Tibial nerve (tissue), 4 donors: ENCODE data around the gene PRKG1. TPM values are rescaled to one million over a fixed set of nuclear protein-coding genes. Genes with fewer than 3 reads are reported as not detected.

Source experiments
- DNase-seq, 2 donors: peaks; one replicate each; pipeline ENCODE4 v3.0.0-alpha.2; 2019; ENCODE audit warnings: low spot score in 2 of 2
- H3K27ac ChIP-seq, 4 donors: fragments of 200-600 bp; sonication (generic) in 3 of 4; one replicate each; pipeline ENCODE4 v1.5.1; 2017 to 2019; ENCODE audit warnings: mild to moderate bottlenecking in 1 of 4
- H3K27me3 ChIP-seq, 2 donors: fragments of 200-600 bp; sonication (generic) in 1 of 2; one replicate each; pipeline versions ENCODE4 v1.5.1 to v1.6.0; 2017 to 2019
- H3K36me3 ChIP-seq, 3 donors: fragments of 200-600 bp; sonication (generic); one replicate each; pipeline ENCODE4 v1.5.1; 2018 to 2019
- H3K4me1 ChIP-seq, 4 donors: fragments of 200-600 bp; sonication (generic) in 3 of 4; one replicate each; pipeline ENCODE4 v1.5.1; 2017 to 2019
- H3K4me3 ChIP-seq, 4 donors: fragments of 200-600 bp; sonication (generic) in 3 of 4; one replicate each; pipeline ENCODE4 v1.5.1; 2017 to 2019; ENCODE audit warnings: mild to moderate bottlenecking in 1 of 4, moderate library complexity in 1 of 4
- H3K9me3 ChIP-seq, 4 donors: fragments of 200-600 bp; sonication (generic) in 3 of 4; one replicate each; pipeline ENCODE4 v1.5.1; 2017 to 2019
- CTCF ChIP-seq, 5 experiments: fragments of 200-600 bp in 3 of 5; fragments of 450-650 bp in 2 of 5; sonication (generic) in 3 of 5; IDR thresholded peaks; one replicate each; pipeline ENCODE4 v1.5.1; 2016 to 2019; ENCODE audit warnings: antibody characterized with exemption in 5 of 5, mild to moderate bottlenecking in 3 of 5, moderate library complexity in 2 of 5
- EP300 ChIP-seq, 2 donors: sonication (generic); formaldehyde crosslinking; IDR thresholded peaks; one replicate each; pipeline ENCODE4 v1.6.1; 2017; ENCODE audit warnings: antibody characterized with exemption in 2 of 2, mild to moderate bottlenecking in 1 of 2
- POLR2A ChIP-seq, 2 donors: fragments of 450-650 bp; IDR thresholded peaks; one replicate each; pipeline ENCODE4 v1.6.1; 2017; ENCODE audit warnings: antibody characterized with exemption in 2 of 2, mild to moderate bottlenecking in 2 of 2, moderate library complexity in 2 of 2
- WGBS, 2 donors: methylation state at CpG; one replicate each; pipeline ENCODE4 v1.1.5; 2018; 5-methylcytosine and 5-hydroxymethylcytosine counted together
- total RNA-seq, 4 donors: library from RNA; depleted of rRNA; stranded (reverse); fragments of >200 nt; gene quantifications; one replicate each; pipeline ENCODE4 v1.1.0, GENCODE V29; 2016

The PRKG1 gene
- total RNA-seq, 4 donors from 2014 or later: 8.7 to 35.0 (median 14.8) TPM

GRCh38 chr10:51766423-51767102 is 692.3 kb downstream of the PRKG1 start:
- no peak overlapping the region for H3K27ac ChIP-seq
- H3K4me3 ChIP-seq: no peak overlapping the region
- 95 to 96% methylated on average over 3 of the region's 3 CpGs for WGBS, 2 donors
- TF ChIP-seq EP300 (IDR thresholded peaks at IDR 0.05) (no peak), CTCF (IDR thresholded peaks at IDR 0.05) (no peak), POLR2A (IDR thresholded peaks at IDR 0.05) (no peak)
- H3K9me3 ChIP-seq: peaks cover 0 to 11% (median 0%) of the 10 kb centered on the region in 4 donors
- H3K36me3 ChIP-seq: no peaks in the 10 kb centered on the region
- no peaks in the 10 kb centered on the region for H3K4me1 ChIP-seq
- no peak for DNase-seq
- no peaks in the 10 kb centered on the region for H3K27me3 ChIP-seq

- DNase-seq: no peak
- Histone ChIP-seq H3K27ac (no peak overlapping the region), H3K9me3 (peaks cover 0 to 11% (median 0%) of the 10 kb centered on the region in 4 donors), H3K4me3 (no peak overlapping the region), H3K36me3 (no peaks in the 10 kb centered on the region), H3K4me1 (no peaks in the 10 kb centered on the region), H3K27me3 (no peaks in the 10 kb centered on the region)
- 90 to 96% methylated on average over 3 of the region's 3 CpGs for WGBS, 2 donors
- TF ChIP-seq POLR2A (IDR thresholded peaks at IDR 0.05) (no peak), EP300 (IDR thresholded peaks at IDR 0.05) (no peak), CTCF (IDR thresholded peaks at IDR 0.05) (no peak)
These were observed 692.9 kb downstream of the PRKG1 start for GRCh38 chr10:51767103-51767763.

- Histone ChIP-seq H3K36me3 (no peaks in the 10 kb centered on the region), H3K4me3 (no peak overlapping the region), H3K27ac (peak overlapping the region in 1 of 4 donors; percentile 32), H3K4me1 (no peaks in the 10 kb centered on the region), H3K27me3 (no peaks in the 10 kb centered on the region), H3K9me3 (peaks cover 0 to 11% (median 0%) of the 10 kb centered on the region in 4 donors)
- DNase-seq: no peak
- WGBS, 2 donors: 56 to 65% methylated on average over 4 of the region's 4 CpGs
- TF ChIP-seq EP300 (IDR thresholded peaks at IDR 0.05): no peak
- TF ChIP-seq CTCF (IDR thresholded peaks at IDR 0.05): no peak
- TF ChIP-seq POLR2A (IDR thresholded peaks at IDR 0.05): no peak
These were observed 694.7 kb downstream of the PRKG1 start for GRCh38 chr10:51768886-51769465.

GRCh38 chr10:51770709-51771108 is 696.4 kb downstream of the PRKG1 start:
- TF ChIP-seq CTCF (IDR thresholded peaks at IDR 0.05) (no peak), EP300 (IDR thresholded peaks at IDR 0.05) (no peak), POLR2A (IDR thresholded peaks at IDR 0.05) (no peak)
- no peak for DNase-seq
- H3K9me3 ChIP-seq: peaks cover 0 to 11% (median 0%) of the 10 kb centered on the region in 4 donors
- H3K27me3 ChIP-seq: no peaks in the 10 kb centered on the region
- H3K27ac ChIP-seq: no peak overlapping the region
- WGBS, 2 donors: 71 to 88% methylated on average over 2 of the region's 2 CpGs
- H3K36me3 ChIP-seq: no peaks in the 10 kb centered on the region
- no peaks in the 10 kb centered on the region for H3K4me1 ChIP-seq
- no peak overlapping the region for H3K4me3 ChIP-seq

GRCh38 chr10:51772387-51772786 is 698.1 kb downstream of the PRKG1 start:
- Histone ChIP-seq H3K27me3 (no peaks in the 10 kb centered on the region), H3K36me3 (no peaks in the 10 kb centered on the region), H3K4me3 (no peak overlapping the region), H3K27ac (no peak overlapping the region), H3K4me1 (no peaks in the 10 kb centered on the region), H3K9me3 (no peaks in the 10 kb centered on the region)
- TF ChIP-seq CTCF (IDR thresholded peaks at IDR 0.05) (no peak), EP300 (IDR thresholded peaks at IDR 0.05) (no peak), POLR2A (IDR thresholded peaks at IDR 0.05) (no peak)
- WGBS, 2 donors: 79 to 81% methylated on average over 2 of the region's 2 CpGs
- no peak for DNase-seq
